KG1 (cell line): ENCODE measurements around the gene PROCA1.

Experiments used
- DNase-seq: peaks from one replicate; lab custom pipeline; 2025; lab: John Stamatoyannopoulos, UW

PROCA1 gene

GRCh38 chr17:28711723-28712031, at the start of gene PROCA1:
Gene PROCA1 (minus strand): TSS chr17:28711888. CDS start chr17:28711660, 228 bp downstream.
- DNase-seq, result no peak

DNA sequence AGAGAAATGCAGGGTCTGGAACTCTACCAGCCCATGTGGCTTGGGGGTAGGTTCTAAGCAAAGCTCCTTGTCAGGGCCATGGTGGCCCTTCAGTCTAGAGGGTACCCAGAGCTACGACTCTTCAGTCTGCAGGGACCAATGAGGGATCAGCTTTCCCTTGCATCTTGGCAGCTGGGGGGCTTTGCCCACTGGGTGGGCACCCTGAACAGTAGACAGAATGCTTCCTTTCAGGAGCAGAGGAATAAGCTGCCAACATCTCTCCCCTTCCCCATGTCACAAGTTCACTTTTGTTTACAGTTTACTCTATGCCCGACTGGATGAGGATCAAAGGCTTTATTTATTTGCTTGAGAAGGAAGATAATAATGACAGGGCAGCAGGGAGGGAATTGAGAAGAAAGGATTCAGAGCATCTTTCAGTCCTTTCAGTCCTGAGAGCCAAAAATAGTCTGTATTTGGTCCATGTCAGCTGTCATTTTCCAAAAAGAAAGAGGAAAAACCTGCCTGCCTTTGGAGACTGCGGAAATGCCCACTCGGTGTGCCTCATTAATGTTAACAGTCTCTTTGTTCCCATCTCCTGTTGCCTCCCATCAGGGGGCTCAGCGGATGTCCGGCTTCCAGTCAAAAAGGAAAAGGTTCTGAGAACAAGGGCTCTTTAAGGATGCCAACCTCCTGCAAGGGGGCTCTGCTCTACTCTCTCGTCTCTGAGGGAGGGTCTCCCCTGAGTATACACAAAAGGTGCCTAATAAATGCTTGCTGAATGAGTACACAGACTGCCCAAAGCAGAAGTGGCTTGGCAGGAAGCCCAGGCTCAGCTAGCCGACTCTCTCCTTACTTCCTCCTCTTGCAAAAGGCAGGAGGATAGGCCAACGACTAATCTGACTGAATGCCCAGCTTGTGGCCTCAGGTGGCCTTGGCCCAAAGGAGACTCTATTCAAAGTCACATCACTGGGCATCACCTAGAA, 49.2 kb upstream of the PROCA1 start:
- DNase-seq, result peak; percentile 58

DNA sequence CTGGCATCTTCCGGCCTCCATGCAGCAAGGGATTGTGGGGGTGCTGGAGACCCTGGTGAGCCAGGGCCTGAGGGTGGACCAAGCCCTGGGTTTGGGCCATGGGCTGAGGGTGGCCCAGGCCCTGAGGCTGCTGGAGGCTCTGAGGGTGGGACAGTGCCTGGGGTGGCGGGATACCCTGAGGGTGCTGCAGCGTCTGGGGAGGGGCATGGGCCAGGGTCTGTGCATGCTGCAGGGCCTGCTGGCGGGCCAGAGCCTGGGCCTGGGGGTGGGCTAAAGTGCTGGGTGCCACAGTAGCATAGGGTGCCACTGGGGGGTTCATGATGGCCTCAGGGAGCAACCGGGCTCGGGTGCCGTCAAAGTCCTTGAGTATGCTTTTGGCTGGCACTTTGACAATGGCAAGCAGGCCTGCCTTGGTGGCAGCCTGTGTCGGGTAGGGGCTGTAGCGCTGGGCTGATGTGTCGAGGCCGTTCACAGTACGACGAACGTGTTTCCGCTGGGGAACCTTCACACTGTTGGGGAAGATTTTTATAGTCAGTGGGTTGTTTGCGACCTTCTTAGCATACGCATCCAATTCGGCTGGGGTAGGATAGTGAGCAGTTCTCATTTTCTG, 47.7 kb upstream of the PROCA1 start:
- no peak for DNase-seq

DNA sequence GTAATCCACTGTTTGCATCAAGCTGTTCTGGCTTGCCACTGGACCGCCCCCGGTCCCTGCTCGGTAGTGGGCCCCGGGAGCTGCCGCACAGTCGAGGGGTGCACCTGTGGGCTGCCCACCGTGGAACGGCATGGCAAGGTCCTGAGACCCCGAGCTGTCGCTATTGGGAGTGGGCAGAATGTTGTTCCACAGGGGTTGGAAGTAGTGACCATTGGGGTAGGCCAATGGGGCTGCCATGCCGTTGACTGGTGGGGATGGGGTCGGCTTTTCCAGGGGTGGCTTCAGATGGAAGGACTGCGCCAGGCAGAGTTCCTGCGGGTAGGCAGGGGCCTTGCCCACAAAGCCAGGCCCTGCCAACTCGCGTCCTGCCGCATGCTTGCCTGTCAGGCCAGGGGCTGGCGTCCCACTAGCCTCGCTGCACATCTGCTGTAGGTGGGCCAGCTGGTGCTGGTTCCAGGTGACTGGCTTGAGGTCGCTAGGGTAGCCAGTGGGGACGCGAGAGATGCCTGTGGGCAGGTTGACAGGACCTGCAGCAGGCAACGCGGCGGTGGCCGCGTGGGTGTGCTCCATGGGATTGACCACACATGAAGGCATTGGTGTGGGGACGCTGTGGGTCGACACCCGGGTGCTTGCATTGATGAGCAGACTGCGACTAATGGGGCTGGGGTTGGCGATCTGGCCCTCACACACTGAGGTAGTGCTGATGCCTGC, 46.9 kb upstream of the PROCA1 start:
- no peak for DNase-seq

GRCh38 chr17:28756049-28756804, 44.5 kb upstream of the PROCA1 start:
- DNase-seq, result no peak

GRCh38 chr17:28755486-28755885, 43.8 kb upstream of the PROCA1 start:
- DNase-seq, result no peak

DNA sequence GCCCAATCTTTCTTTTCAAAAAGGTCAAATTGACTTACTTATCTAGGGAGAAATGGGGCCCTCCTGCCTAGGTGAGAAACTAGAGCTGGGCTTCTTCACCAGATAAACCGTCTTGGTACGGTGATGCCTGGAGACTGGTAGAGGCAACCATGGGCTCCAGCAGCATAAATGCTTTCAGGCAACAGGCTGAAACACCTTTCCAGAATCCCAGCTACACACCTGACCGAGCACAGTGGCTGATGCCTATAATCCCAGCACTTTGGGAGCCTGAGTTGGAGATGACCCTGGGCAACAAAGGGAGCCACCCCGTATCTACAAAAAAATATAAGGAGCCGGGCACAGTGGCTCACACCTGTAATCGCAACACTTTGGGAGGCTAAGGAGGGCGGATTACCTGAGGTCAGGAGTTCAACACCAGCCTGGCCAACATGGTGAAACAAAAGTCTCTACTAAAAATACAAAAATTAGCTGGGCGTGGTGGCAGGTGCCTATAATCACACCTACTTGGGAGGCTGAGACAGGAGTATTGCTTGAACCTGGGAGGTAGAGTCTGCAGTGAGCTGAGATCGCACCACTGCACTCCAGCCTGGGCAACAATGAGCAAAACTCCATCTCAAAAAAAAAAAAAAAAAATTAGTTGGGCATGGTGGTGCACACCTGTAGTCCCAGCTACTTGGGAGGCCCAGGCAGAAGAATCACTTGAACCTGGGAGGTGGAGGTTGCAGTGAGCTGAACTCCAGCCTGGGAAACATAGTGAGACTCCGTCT, 40.1 kb upstream of the PROCA1 start:
- DNase-seq, result no peak

GRCh38 chr17:28750178-28751047, 38.7 kb upstream of the PROCA1 start:
- peak; percentile 87 for DNase-seq

DNA sequence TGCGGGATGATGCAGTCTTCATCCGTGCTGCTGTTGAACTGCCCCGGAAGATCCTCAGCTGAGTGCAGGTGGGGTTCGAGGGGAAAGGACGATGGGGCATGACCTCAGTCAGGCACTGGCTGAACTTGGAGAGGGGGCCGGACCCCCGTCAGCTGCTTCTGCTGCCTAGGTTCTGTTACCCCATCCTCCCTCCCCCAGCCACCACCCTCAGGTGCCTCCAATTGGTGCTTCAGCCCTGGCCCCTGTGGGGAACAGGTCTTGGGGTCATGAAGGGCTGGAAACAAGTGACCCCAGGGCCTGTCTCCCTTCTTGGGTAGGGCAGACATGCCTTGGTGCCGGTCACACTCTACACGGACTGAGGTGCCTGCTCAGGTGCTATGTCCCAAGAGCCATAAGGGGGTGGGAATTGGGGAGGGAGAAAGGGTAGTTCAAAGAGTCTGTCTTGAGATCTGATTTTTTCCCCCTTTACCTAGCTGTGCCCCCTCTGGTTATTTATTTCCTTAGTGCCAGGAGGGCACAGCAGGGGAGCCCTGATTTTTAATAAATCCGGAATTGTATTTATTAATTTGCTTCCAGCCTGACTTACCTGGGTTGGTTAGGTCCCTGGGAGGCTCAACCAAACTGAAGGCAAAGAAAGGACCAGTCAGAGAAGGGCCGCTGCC, 38.0 kb upstream of the PROCA1 start:
- no peak for DNase-seq

- no peak for DNase-seq
These were observed 37.3 kb upstream of the PROCA1 start for GRCh38 chr17:28748852-28749515.

DNA sequence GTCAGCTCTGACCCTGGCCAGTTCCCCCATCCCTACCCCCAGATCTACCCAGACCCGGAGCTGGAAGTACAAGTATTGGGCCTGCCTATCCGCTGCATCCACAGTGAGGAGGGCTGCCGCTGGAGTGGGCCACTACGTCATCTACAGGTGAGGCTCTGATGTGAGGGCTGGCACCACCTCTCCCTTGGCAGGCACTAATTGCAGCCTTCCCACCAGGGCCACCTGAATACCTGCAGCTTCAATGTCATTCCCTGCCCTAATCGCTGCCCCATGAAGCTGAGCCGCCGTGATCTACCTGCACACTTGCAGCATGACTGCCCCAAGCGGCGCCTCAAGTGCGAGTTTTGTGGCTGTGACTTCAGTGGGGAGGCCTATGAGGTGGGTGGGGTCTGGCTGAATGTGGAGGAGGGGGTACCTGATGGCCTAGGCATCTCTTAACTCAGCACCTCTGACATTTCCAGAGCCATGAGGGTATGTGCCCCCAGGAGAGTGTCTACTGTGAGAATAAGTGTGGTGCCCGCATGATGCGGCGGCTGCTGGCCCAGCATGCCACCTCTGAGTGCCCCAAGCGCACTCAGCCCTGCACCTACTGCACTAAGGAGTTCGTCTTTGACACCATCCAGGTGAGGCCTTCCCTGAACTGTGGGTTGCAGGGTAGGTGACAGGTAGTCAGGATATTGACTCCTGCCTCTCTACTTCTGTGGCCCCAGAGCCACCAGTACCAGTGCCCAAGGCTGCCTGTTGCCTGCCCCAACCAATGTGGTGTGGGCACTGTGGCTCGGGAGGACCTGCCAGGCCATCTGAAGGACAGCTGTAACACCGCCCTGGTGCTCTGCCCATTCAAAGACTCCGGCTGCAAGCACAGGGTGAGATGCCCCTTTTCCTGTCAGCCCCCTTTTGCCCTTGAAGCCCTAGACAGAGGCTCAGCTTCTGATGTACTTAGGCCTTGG, 36.4 kb upstream of the PROCA1 start:
- DNase-seq, result no peak

DNA sequence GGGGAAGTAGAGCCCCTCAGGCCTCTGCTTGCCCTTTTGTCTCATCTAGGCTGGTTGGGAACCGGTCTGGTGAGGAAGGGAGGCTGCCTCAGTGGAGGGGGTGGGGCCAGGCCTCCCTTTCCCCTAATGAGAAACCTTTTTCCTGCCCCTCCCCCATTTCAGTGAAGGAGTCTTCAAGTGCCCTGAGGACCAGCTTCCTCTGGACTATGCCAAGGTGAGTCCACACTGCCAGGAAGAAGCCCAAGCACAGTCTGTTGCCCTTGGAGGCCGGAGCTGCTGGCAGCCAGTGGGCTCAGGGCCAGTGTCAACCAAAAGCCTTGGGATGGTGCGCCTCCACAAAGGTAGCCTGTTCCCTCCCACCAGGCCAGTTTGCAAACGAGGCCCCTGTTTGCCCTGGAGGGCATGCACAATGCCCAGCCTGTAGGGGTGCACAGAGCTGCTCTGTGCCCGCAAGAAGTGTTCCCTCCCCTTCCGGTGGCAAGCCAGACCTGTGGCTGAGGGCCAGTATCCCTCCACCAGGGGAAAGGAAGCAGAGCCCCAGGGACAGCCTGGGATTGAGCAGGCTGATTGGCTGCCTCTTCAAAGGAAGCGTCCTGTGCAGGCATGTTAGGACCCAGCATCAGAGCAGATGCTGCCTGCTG, 35.5 kb upstream of the PROCA1 start:
- no peak for DNase-seq

DNA sequence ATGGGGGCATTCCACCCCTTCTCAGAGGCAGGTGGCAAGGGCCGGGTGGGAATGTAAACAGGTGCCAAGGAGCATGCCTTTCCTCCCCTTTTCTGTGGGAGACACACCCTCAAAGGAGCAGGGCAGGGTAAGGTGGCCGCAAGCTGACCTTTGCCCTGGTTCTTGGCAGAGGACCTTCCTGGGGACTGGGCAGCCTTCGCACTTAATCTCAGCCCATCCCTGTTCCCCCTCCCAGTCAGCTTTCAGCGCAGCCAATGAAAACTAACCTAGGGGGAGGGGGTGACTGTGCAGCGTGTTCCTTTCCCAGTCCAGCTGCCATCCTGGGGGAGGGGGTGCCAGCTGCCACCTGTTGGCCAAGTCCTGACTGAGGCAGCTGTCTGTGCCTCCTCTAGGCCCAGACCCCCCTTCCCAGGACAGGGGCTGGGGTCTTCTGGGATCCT, 34.9 kb upstream of the PROCA1 start:
- DNase-seq, result no peak

DNA sequence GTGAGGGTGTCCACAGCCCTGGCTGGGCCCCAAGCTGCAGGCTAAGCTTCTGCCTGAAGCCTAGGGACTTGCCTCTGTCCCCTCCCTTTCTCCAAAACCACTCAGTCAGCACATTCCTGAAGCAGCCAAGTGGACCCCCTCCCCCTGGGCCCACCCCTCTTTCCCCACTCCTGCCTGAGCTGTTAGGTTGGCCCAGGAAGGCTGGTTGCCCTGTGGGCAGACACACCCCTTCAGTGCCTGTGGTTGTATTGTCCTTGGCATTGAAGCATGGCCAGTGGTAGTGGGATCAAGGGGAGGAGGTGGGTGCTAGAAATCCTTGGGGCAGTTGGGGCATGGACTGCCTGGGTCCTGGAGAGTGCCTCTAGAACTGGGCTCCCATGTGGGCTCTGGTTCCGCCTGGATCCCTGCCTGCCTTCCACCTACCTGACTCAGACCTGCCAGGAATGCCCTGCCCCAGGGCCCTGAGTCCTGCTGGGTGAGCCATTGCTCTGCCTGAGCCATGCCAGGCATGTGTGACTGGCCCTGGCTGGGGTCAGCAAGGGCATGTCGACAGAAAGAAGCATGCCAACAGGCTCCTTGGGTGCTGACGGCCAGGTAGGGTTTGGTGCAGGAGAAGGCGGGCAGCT, 34.2 kb upstream of the PROCA1 start:
- no peak for DNase-seq

- DNase-seq, result no peak
These were observed 33.5 kb upstream of the PROCA1 start for GRCh38 chr17:28744972-28745785.
